SH-SY5Y (cell line): Measurements from ENCODE around the gene GSTP1.

Experiments used
- GATA2 ChIP-seq: IDR thresholded peaks from 2 replicates; pipeline ENCODE4 v1.6.1; 2011; ENCODE audit warnings: mild to moderate bottlenecking, low read depth, low read length
- GATA3 ChIP-seq: IDR thresholded peaks from 2 replicates; pipeline ENCODE4 v1.6.1; 2011; ENCODE audit warnings: low read depth, mild to moderate bottlenecking, low read length, moderate library complexity

- no peak for TF ChIP-seq GATA2
- no peak for TF ChIP-seq GATA3
Measured at GRCh38 chr11:67610302-67610868, 26.8 kb downstream of the GSTP1 start.
